ENCODE results near the gene TMEM140. TPM values are rescaled to one million over a fixed set of nuclear protein-coding genes. Genes with fewer than 3 reads are reported as not detected.

TMEM140 gene
- total RNA-seq, result not detected
- not detected for polyA plus RNA-seq (2013, experiment 1 of 2)
- polyA plus RNA-seq (2013, experiment 2 of 2), result not detected
- long read RNA-seq, experiment 1, result 0 reads
- long read RNA-seq, experiment 2, partial matches to known transcripts, result 0 of 1 reads
- long read RNA-seq, experiment 2, other reads (novel, unspliced or antisense), result 1 of 1 reads
- long read RNA-seq, experiment 3, partial matches to known transcripts, result 0 of 1 reads
- long read RNA-seq, experiment 3, other reads (novel, unspliced or antisense), result 1 of 1 reads
- long read RNA-seq, experiment 4, result 0 reads

DNA sequence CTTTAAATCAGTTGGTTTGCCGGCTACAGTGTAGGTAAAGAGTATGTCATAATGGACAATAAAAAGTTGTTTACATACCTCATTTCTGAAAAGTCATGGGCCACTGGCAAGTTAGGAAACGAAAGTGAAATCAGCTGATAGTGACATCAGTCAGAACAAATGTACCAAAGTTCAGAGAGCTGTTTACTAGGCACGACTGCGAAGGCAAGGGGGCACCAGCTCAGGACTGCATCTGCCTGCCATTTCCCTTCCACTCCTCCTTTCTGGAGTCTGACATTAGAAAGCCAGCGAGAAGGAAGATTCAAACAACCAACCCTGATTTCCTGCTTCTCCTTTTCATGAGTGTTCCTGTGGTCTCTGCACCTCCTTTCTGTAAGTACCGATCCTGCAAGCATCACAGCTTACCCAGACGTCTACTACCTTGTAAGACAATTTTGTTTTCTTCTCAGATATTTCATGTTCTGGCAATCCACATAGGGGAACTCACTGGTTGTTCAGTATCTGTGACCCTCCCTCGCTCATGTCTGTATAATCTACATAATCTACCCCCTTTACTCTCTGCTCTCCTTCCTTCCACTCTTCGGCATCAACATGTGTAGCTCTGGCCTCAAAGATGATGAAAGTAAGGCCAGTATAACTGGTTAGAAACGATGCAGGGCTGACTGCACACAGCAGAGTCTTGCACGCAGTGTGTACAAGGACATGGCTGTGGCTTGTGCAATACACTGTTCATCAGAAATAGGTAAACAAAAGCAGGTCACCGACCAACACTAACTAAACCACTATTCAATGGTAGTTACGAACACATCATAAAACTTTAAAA lies at the start of gene TMEM140:
TMEM140 (plus strand) TSS at position 174 of the 823 bp plus-strand sequence. CDS start 16,370 bp downstream, outside the sequence.
- Mint-ChIP-seq H3K9me3 (peaks cover 5% of the 10 kb centered on the region), H3K36me3 (ENCODE audit: low read depth) (no peaks in the 10 kb centered on the region), H3K4me3 (no peak within 1 kb of the TSS), H3K4me1 (no peaks in the 10 kb centered on the region), H3K27me3 (ENCODE audit: insufficient read depth) (no peaks in the 10 kb centered on the region), H3K27ac (no peak within 1 kb of the TSS)
- 83 to 93% methylated on average over 9 to 13 of the region's 13 CpGs for WGBS, 2 experiments (ENCODE audit: insufficient coverage in 1 of 2, insufficient read length in 1 of 2)
- Histone ChIP-seq H3K36me3 (ENCODE audit: control insufficient read depth, insufficient read depth, low read length) (no peaks in the 10 kb centered on the region), H3K27me3 (ENCODE audit: control insufficient read depth, insufficient read depth, low read length, poor library complexity, severe bottlenecking) (no peaks in the 10 kb centered on the region), H3K9me3 (ENCODE audit: control insufficient read depth, low read length) (no peaks in the 10 kb centered on the region), H3K27ac (ENCODE audit: low read depth, low read length) (no peak within 1 kb of the TSS), H3K4me1 (ENCODE audit: control insufficient read depth, insufficient read depth, low read length) (no peaks in the 10 kb centered on the region), H3K4me3 (ENCODE audit: low read length) (no peak within 1 kb of the TSS), H3K9ac (ENCODE audit: extremely low read depth, low read length, poor library complexity, severe bottlenecking) (no peak within 1 kb of the TSS)
- TF ChIP-seq, protein P1, sequence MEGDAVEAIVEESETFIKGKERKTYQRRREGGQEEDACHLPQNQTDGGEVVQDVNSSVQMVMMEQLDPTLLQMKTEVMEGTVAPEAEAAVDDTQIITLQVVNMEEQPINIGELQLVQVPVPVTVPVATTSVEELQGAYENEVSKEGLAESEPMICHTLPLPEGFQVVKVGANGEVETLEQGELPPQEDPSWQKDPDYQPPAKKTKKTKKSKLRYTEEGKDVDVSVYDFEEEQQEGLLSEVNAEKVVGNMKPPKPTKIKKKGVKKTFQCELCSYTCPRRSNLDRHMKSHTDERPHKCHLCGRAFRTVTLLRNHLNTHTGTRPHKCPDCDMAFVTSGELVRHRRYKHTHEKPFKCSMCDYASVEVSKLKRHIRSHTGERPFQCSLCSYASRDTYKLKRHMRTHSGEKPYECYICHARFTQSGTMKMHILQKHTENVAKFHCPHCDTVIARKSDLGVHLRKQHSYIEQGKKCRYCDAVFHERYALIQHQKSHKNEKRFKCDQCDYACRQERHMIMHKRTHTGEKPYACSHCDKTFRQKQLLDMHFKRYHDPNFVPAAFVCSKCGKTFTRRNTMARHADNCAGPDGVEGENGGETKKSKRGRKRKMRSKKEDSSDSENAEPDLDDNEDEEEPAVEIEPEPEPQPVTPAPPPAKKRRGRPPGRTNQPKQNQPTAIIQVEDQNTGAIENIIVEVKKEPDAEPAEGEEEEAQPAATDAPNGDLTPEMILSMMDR (conservative IDR thresholded peaks at IDR 0.05), result no peak
- no peak for DNase-seq

DNA sequence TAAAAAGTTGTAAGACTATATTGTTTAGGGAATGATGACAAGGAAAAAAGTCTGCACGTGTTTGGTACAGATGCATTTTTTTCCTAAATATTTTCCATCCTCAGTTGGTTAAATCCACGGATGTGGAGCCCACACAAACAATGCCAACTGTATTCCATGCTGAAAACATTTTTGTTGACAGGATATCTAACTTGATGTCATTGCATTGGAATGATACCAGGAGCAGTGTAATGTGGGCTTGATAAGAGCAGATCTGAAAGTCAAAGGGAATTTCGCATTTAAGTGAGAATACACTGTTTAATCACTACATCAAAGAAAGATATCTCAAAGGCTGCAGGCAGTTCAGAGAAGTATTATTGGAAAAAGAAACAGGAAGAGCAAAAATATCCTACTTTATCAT lies 49.5 kb upstream of the TMEM140 start:
- Mint-ChIP-seq H3K9me3 (no peaks in the 10 kb centered on the region), H3K4me3 (no peak overlapping the region), H3K4me1 (peaks cover 6% of the 10 kb centered on the region), H3K36me3 (ENCODE audit: low read depth) (no peaks in the 10 kb centered on the region), H3K27ac (no peak overlapping the region), H3K27me3 (ENCODE audit: insufficient read depth) (no peaks in the 10 kb centered on the region)
- Histone ChIP-seq H3K36me3 (ENCODE audit: control insufficient read depth, insufficient read depth, low read length) (no peaks in the 10 kb centered on the region), H3K4me1 (ENCODE audit: control insufficient read depth, insufficient read depth, low read length) (no peaks in the 10 kb centered on the region), H3K9me3 (ENCODE audit: control insufficient read depth, low read length) (no peaks in the 10 kb centered on the region), H3K9ac (ENCODE audit: extremely low read depth, low read length, poor library complexity, severe bottlenecking) (no peak overlapping the region), H3K27me3 (ENCODE audit: control insufficient read depth, insufficient read depth, low read length, poor library complexity, severe bottlenecking) (no peaks in the 10 kb centered on the region), H3K4me3 (ENCODE audit: low read length) (no peak overlapping the region), H3K27ac (ENCODE audit: low read depth, low read length) (no peak overlapping the region)
- TF ChIP-seq, protein P1 (conservative IDR thresholded peaks at IDR 0.05), result no peak
- DNase-seq, result no peak
- 80 to 100% methylated on average over 2 of the region's 3 CpGs for WGBS, 2 experiments (ENCODE audit: insufficient coverage in 1 of 2, insufficient read length in 1 of 2)

DNA sequence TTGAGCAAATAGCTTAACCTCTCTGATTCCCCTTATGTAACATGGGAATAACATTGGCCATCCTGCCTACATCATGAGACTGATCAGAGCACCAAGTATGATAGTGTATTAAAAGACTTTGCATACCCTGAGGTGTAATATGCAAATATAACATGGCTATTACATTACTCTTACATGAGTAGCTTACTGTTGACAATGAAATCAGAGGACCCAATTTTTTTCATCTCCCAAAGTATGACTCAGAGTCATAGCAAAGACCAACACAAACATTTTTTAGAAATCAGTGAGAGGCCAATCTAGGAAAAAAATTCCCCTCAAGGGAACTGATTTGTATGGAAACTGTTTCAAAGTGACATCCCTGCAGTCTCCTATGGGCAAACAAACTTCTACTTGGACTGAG lies 47.0 kb upstream of the TMEM140 start:
- H3K4me1 ChIP-seq (ENCODE audit: control insufficient read depth, insufficient read depth, low read length), result no peaks in the 10 kb centered on the region
- Mint-ChIP-seq H3K4me1 (no peaks in the 10 kb centered on the region), H3K9me3 (peaks cover 1% of the 10 kb centered on the region), H3K36me3 (ENCODE audit: low read depth) (no peaks in the 10 kb centered on the region), H3K27me3 (ENCODE audit: insufficient read depth) (no peaks in the 10 kb centered on the region), H3K27ac (no peak overlapping the region), H3K4me3 (no peak overlapping the region)
- H3K4me3 ChIP-seq (ENCODE audit: low read length), result no peak overlapping the region
- H3K9me3 ChIP-seq (ENCODE audit: control insufficient read depth, low read length), result no peaks in the 10 kb centered on the region
- TF ChIP-seq, protein P1 (conservative IDR thresholded peaks at IDR 0.05), result no peak
- H3K27me3 ChIP-seq (ENCODE audit: control insufficient read depth, insufficient read depth, low read length, poor library complexity, severe bottlenecking), result no peaks in the 10 kb centered on the region
- H3K36me3 ChIP-seq (ENCODE audit: control insufficient read depth, insufficient read depth, low read length), result no peaks in the 10 kb centered on the region
- H3K27ac ChIP-seq (ENCODE audit: low read depth, low read length), result no peak overlapping the region
- H3K9ac ChIP-seq (ENCODE audit: extremely low read depth, low read length, poor library complexity, severe bottlenecking), result no peak overlapping the region
- DNase-seq, result no peak
